Measurements from ENCODE around the gene C17orf107. TPM values are rescaled to one million over a fixed set of nuclear protein-coding genes. Genes with fewer than 3 reads are reported as not detected.
A peak's percentile ranks its signal among the peaks of the same experiment; 100 is the strongest.

C17orf107 gene
- total RNA-seq, 4 donors from 2014 or later: 0.10 to 0.33 TPM; not detected in 2

DNA sequence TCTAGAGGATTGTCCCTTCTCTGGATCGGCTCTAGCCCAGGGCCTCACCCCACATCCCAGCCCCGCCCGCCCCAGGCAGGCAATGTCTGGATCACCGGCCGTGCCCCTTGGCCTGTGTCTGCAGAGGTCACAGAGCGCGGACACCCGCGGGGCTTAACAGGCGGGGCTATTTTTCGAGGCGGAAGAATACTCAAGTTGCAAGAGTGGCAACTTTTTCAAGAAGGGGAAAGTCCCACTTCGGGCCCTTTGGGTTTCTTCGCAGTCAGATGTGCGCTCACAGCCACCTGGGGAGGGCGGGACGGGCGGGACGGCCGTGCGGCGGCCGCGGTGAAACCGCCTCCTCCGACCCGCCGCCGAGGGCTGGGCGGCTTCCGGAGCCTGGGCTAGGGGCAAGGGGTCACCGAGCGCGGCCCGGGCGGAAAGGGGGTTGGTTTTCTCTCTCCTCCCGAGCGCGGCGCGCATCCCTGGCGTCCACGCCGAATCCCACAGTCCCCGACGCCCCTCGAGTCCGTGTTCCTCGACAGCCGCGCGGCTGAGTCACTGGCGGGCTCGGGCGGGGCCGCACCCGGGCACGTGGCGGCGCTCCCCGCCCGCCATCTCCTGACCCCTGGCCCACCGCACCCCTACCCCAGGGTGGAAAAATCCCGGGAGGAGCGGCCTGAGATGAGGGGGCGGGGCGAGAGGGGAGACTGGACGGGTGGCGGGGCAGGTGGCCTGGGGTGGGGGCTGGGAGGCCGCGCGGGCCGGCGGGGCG is 50.2 kb downstream of the C17orf107 start:
- DNase-seq (peak; percentile 79 to 89), ATAC-seq (peak; percentile 11 to 12)
- Histone ChIP-seq H3K9me3 (no peaks in the 10 kb centered on the region), H3K27me3 (no peaks in the 10 kb centered on the region), H3K4me1 (peaks cover 62 to 67% of the 10 kb centered on the region in 2 donors), H3K36me3 (peaks cover 0 to 22% of the 10 kb centered on the region in 2 donors), H3K27ac (peak overlapping the region; percentile 96 to 100 (median 98)), H3K4me3 (peak overlapping the region; percentile 85 to 99 (median 96))
- intact Hi-C loops (cut with DNase I; ENCODE audit: low total_unique reads): loop anchor here (1.0 to 5.0 kb wide), 2 partner anchors 18 to 1032 kb away; partner anchors contain the start of genes P2RX1 and SPAG7
- in situ Hi-C loops (cut with MboI; ENCODE audit: low sequenced_read_pairs in 4 of 4): no loop called here
- TF ChIP-seq, protein P1, sequence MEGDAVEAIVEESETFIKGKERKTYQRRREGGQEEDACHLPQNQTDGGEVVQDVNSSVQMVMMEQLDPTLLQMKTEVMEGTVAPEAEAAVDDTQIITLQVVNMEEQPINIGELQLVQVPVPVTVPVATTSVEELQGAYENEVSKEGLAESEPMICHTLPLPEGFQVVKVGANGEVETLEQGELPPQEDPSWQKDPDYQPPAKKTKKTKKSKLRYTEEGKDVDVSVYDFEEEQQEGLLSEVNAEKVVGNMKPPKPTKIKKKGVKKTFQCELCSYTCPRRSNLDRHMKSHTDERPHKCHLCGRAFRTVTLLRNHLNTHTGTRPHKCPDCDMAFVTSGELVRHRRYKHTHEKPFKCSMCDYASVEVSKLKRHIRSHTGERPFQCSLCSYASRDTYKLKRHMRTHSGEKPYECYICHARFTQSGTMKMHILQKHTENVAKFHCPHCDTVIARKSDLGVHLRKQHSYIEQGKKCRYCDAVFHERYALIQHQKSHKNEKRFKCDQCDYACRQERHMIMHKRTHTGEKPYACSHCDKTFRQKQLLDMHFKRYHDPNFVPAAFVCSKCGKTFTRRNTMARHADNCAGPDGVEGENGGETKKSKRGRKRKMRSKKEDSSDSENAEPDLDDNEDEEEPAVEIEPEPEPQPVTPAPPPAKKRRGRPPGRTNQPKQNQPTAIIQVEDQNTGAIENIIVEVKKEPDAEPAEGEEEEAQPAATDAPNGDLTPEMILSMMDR (IDR thresholded peaks at IDR 0.05 in 4 of 5, conservative IDR thresholded peaks at IDR 0.05 in 1 of 5): no peak
- peak; percentile 36 to 45 for TF ChIP-seq POLR2A (IDR thresholded peaks at IDR 0.05)

DNA sequence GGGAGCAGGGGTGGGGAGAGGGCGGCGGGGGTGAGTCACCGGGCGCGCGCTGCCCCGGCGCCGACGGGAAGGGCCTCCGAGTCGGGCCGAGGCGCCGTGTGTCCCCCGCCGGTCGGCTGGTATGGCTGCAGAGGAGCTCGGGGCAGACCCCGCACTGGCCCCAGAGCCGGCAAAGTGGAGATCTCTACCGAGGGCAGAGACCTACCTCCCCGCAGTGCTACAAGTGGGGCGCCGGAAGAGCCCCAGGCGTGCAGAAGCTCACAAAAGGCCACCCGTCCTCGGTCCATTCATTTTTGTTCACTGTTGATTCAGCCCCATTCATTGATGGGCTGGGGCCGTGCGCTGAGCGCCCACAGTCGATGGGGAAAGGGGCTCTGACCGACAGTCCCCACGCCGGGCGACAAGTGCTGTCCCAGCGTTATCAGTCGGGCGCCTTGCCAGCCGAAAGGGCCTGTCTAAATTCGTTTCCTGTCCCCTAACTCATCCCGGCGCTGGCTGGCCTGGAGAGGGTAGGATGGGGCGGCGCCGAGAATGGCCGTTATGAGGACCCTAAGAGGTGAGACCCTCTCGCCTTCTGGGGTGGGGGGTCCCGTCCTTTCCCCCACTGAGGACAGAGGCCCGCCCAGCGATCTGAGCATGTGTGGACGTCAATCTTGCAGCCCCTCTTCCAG is 50.9 kb downstream of the C17orf107 start:
- TF ChIP-seq, protein P1 (IDR thresholded peaks at IDR 0.05 in 4 of 5, conservative IDR thresholded peaks at IDR 0.05 in 1 of 5): no peak
- peak; percentile 69 to 72 for TF ChIP-seq POLR2A (IDR thresholded peaks at IDR 0.05)
- H3K27me3 ChIP-seq: no peaks in the 10 kb centered on the region
- H3K27ac ChIP-seq: peak overlapping the region; percentile 96 to 100 (median 98)
- H3K36me3 ChIP-seq: peaks cover 0 to 17% of the 10 kb centered on the region in 2 donors
- DNase-seq (peak in 1 of 2 donors; percentile 71), ATAC-seq (peak in 1 of 2 donors; percentile 12)
- H3K4me3 ChIP-seq: peak overlapping the region; percentile 85 to 99 (median 96)
- H3K4me1 ChIP-seq: peaks cover 61 to 65% of the 10 kb centered on the region in 2 donors
- in situ Hi-C loops (cut with MboI; ENCODE audit: low sequenced_read_pairs in 4 of 4) (no loop called here), intact Hi-C loops (cut with DNase I; ENCODE audit: low total_unique reads) (loop anchor here (5.0 kb wide), 1 partner anchor 1033 kb away; the partner anchor contains the start of gene P2RX1)
- H3K9me3 ChIP-seq: no peaks in the 10 kb centered on the region

GRCh38 chr17:4950746-4951204 is 51.4 kb downstream of the C17orf107 start, which contains the start of gene ENO3:
Gene ENO3 (plus strand): TSS chr17:4951119. CDS start chr17:4951830, 711 bp downstream.
- H3K36me3 ChIP-seq: peaks cover 0 to 17% of the 10 kb centered on the region in 2 donors
- intact Hi-C loops (cut with DNase I; ENCODE audit: low total_unique reads): loop anchor here (5.0 kb wide), 1 partner anchor 1033 kb away; the partner anchor contains the start of gene P2RX1
- DNase-seq: peak in 1 of 2 donors; percentile 81
- ATAC-seq: peak in 1 of 2 donors; percentile 18
- no peaks in the 10 kb centered on the region for H3K9me3 ChIP-seq
- H3K4me1 ChIP-seq: peaks cover 55 to 65% of the 10 kb centered on the region in 2 donors
- H3K27ac ChIP-seq: peak within 1 kb of the TSS; percentile 96 to 100 (median 98)
- peak within 1 kb of the TSS; percentile 85 to 99 (median 96) for H3K4me3 ChIP-seq
- H3K27me3 ChIP-seq: no peaks in the 10 kb centered on the region
- TF ChIP-seq, protein P1 (IDR thresholded peaks at IDR 0.05 in 4 of 5, conservative IDR thresholded peaks at IDR 0.05 in 1 of 5): no peak
- TF ChIP-seq POLR2A (IDR thresholded peaks at IDR 0.05): peak in 1 of 2 donors; percentile 58
- in situ Hi-C loops (cut with MboI; ENCODE audit: low sequenced_read_pairs in 4 of 4): no loop called here

- Histone ChIP-seq H3K27ac (peak overlapping the region; percentile 96 to 100 (median 98)), H3K36me3 (peaks cover 0 to 13% of the 10 kb centered on the region in 2 donors), H3K4me3 (peak overlapping the region; percentile 85 to 99 (median 96)), H3K4me1 (peaks cover 48 to 64% of the 10 kb centered on the region in 2 donors), H3K9me3 (no peaks in the 10 kb centered on the region), H3K27me3 (no peaks in the 10 kb centered on the region)
- TF ChIP-seq POLR2A (IDR thresholded peaks at IDR 0.05): peak; percentile 36 to 44
- TF ChIP-seq, protein P1 (IDR thresholded peaks at IDR 0.05 in 4 of 5, conservative IDR thresholded peaks at IDR 0.05 in 1 of 5): no peak
- in situ Hi-C loops (cut with MboI; ENCODE audit: low sequenced_read_pairs in 4 of 4): no loop called here
- intact Hi-C loops (cut with DNase I; ENCODE audit: low total_unique reads): loop anchor here (5.0 kb wide), 1 partner anchor 1034 kb away; the partner anchor contains the start of gene P2RX1
- ATAC-seq (peak; percentile 45 to 59), DNase-seq (peak; percentile 68 to 92)
Measured at GRCh38 chr17:4951486-4951885, 52.1 kb downstream of the C17orf107 start.

Other genes with a start within 250 kb of the C17orf107 start
- 10 to 100 TPM; 31.5 to 46.8 (median 35.6) TPM for gene PELP1, start 195.4 kb upstream of the C17orf107 start, total RNA-seq
- gene ARRB2, start 188.9 kb upstream of the C17orf107 start, total RNA-seq: 10 to 100 TPM in 1 of 4 donors, 1 to 10 TPM in 3; 5.5 to 11.8 (median 7.8) TPM
- gene MED11, start 168.1 kb upstream of the C17orf107 start, total RNA-seq: 10 to 100 TPM; 29.4 to 58.5 (median 44.8) TPM
- gene ZMYND15, start 159.7 kb upstream of the C17orf107 start, total RNA-seq: not detected
- gene CXCL16, start 159.6 kb upstream of the C17orf107 start, total RNA-seq: 1 to 10 TPM; 1.2 to 2.1 (median 1.4) TPM
- gene TM4SF5, start 127.7 kb upstream of the C17orf107 start, total RNA-seq: under 1 TPM in 1 of 4 donors, not detected in 3; 0.64 TPM
- 1 to 10 TPM in 3 of 4 donors, not detected in 1; 1.4 to 7.2 (median 3.8) TPM for gene VMO1, start 113.2 kb upstream of the C17orf107 start, total RNA-seq
- gene GLTPD2, start 110.6 kb upstream of the C17orf107 start, total RNA-seq: under 1 TPM in 1 of 4 donors, not detected in 3; 0.53 TPM
- 100 to 1,000 TPM; 365 to 662 (median 479) TPM for gene PSMB6, start 103.4 kb upstream of the C17orf107 start, total RNA-seq
- 1 to 10 TPM; 2.8 to 5.8 (median 4.2) TPM for gene PLD2, start 92.4 kb upstream of the C17orf107 start, total RNA-seq
- gene MINK1, start 66.2 kb upstream of the C17orf107 start, total RNA-seq: 10 to 100 TPM; 11.7 to 20.2 (median 15.3) TPM
- gene CHRNE, start 3.6 kb downstream of the C17orf107 start, total RNA-seq: 1 to 10 TPM in 1 of 4 donors, under 1 TPM in 2, not detected in 1; 0.33 to 1.9 (median 0.52) TPM
- gene GP1BA, start 32.7 kb downstream of the C17orf107 start, total RNA-seq: not detected
- gene SLC25A11, start 40.5 kb downstream of the C17orf107 start, total RNA-seq: 100 to 1,000 TPM in 2 of 4 donors, 10 to 100 TPM in 2; 52.6 to 106 (median 81.7) TPM
- gene RNF167, start 40.7 kb downstream of the C17orf107 start, total RNA-seq: 10 to 100 TPM; 51.2 to 99.5 (median 75.2) TPM
- gene PFN1, start 49.0 kb downstream of the C17orf107 start, total RNA-seq: 100 to 1,000 TPM; 304 to 750 (median 599) TPM
- gene ENO3, start 51.6 kb downstream of the C17orf107 start, total RNA-seq: 1,000 to 10,000 TPM; 1,434 to 5,473 (median 3,204) TPM
- gene SPAG7, start 68.3 kb downstream of the C17orf107 start, total RNA-seq: 100 to 1,000 TPM in 1 of 4 donors, 10 to 100 TPM in 3; 78.6 to 114 (median 91.0) TPM
- 10 to 100 TPM; 19.1 to 46.4 (median 36.4) TPM for gene CAMTA2, start 88.1 kb downstream of the C17orf107 start, total RNA-seq
- gene INCA1, start 98.0 kb downstream of the C17orf107 start, total RNA-seq: 1 to 10 TPM; 1.9 to 5.7 (median 4.3) TPM
- 100 to 1,000 TPM; 327 to 543 (median 393) TPM for gene KIF1C, start 98.4 kb downstream of the C17orf107 start, total RNA-seq
- gene SLC52A1, start 135.9 kb downstream of the C17orf107 start, total RNA-seq: not detected
- gene ZFP3, start 178.9 kb downstream of the C17orf107 start, total RNA-seq: 10 to 100 TPM in 1 of 4 donors, 1 to 10 TPM in 3; 6.1 to 11.4 (median 7.6) TPM
- 10 to 100 TPM in 1 of 4 donors, 1 to 10 TPM in 3; 5.8 to 13.5 (median 7.7) TPM for gene ZNF232, start 212.3 kb downstream of the C17orf107 start, total RNA-seq
- under 1 TPM; 0.26 to 0.97 (median 0.63) TPM for gene USP6, start 216.5 kb downstream of the C17orf107 start, total RNA-seq